ENCODE data around the gene TNS1.

DNA sequence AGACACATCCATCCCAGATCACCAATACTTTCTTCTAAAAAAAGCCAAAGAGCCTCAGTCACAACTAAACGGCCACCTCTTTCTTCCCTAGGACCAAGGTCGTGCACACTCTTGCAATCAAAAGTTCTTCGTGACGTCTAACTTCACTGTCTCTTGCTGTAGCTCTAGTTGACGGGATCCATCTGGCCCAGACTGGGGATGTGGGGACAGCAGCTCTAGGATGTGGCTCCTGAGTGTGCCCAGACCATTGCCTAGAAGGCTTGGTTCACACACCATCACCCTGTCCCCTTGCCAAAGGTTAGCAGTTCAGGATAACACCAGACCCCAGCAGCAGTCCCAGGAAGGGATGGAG lies 98.2 kb downstream of the TNS1 start:
- TF ChIP-seq EZH2 (IDR thresholded peaks at IDR 0.05; ENCODE audit: insufficient read depth, poor library complexity, severe bottlenecking): no peak
- no peak for TF ChIP-seq EZH2phosphoT487 (IDR thresholded peaks at IDR 0.05; ENCODE audit: insufficient read depth, low read depth)

Measured in GM23248 (cell line).